ENCODE measurements around the gene TPBG.
A peak's percentile ranks its signal among the peaks of the same experiment; 100 is the strongest.

TPBG gene, protein sequence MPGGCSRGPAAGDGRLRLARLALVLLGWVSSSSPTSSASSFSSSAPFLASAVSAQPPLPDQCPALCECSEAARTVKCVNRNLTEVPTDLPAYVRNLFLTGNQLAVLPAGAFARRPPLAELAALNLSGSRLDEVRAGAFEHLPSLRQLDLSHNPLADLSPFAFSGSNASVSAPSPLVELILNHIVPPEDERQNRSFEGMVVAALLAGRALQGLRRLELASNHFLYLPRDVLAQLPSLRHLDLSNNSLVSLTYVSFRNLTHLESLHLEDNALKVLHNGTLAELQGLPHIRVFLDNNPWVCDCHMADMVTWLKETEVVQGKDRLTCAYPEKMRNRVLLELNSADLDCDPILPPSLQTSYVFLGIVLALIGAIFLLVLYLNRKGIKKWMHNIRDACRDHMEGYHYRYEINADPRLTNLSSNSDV

GRCh38 chr6:82363428-82364086 lies at the start of gene TPBG:
TPBG (plus strand) TSS chr6:82363817; CDS start chr6:82364962, 1,145 bp downstream.
- DNase-seq, result no peak

DNA sequence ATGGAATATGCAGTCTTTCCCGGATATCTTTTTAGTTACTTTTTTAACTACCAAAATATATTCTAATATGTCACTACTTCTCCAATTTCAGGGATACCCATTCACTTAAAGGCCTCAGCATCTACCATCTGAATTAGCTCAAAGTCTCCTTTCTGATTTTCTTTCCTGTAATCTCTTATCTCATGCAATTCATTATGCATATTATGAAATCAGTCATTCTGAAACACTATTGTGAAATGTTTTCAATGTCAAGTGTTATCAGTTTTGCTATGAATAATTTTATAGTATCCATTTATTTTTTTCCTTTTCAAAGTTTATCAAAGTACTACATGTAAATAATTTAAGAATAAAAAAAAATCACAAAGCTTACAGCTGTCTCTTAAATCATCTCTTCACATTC lies 41.2 kb upstream of the TPBG start:
- DNase-seq, result no peak

DNA sequence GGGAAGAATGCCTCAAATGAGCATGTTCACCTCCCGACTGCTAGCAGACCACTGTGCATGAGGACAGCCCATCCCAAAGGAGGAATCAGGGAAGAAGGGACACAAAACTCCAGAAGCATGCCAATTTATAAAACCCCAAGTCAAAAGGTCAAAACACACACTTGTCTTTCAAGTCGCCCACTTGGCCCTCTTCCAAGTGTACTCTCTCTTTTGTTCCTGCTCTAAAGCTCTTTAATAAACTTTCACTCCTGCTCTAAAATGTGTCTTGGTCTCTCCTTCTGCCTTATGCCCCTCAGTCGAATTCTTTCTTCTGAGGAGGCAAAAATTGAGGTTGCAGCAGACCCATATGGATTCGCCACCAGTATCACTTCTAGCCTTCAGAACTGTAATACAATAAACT lies 33.9 kb upstream of the TPBG start:
- no peak for DNase-seq

DNA sequence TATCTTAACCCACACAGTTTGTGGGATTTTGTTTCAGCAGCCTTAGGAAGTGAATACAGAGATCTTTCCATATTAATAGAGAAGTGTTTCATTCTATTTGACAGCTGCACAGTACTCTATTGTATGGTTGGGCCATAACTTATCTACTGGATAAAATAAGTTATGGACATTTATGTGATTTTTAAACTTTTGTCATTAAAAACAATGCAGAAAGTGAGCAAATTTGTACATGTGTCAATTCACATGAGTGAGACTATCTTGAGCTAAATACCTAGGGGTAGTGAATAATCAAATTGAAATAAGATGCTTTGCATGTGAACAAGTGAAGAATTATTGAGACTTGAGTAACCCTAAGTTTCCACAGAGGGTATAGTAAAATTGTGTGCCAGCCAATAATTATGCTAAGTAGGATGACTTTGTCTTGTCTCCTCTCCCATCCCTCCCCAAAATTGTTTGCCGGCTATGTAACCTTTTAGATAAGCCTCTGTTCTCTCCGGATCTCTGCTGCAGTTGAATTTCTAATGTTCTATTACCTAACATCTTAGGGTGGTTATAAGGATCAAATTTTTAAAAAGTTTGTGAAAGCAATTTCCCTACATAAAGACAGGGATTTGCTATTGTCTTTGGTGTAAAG lies 33.3 kb upstream of the TPBG start:
- no peak for DNase-seq

GRCh38 chr6:82331031-82331773 lies 32.4 kb upstream of the TPBG start:
- no peak for DNase-seq

- no peak for DNase-seq
Observed at GRCh38 chr6:82333781-82334180, 29.8 kb upstream of the TPBG start.

DNA sequence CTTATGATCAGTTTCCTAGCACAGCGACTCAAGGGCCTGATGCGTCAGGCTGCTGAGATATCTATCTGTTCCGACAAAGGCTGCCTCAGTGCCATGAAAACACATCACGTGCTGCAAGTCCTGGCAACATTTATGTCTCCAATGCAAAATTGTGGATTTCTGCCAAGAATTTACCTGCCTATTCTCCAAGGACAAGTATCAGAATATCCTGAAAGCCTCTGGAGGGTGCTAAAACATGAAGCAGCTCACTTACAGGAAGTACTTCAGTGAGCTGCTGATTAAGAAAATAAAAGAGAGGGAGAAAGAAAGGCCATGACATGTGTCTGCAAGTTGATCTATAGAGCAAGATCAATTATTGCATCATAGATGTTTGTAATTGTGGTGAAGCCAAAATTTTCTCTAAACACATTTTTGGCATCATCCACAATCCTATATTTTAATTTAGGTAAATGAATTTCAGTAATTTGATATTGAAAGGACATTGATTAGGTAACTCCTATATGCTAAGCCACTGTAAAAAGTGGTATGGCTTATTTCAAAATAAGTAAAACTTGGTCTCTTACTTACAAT lies 25.8 kb upstream of the TPBG start:
- DNase-seq, result peak; percentile 31

DNA sequence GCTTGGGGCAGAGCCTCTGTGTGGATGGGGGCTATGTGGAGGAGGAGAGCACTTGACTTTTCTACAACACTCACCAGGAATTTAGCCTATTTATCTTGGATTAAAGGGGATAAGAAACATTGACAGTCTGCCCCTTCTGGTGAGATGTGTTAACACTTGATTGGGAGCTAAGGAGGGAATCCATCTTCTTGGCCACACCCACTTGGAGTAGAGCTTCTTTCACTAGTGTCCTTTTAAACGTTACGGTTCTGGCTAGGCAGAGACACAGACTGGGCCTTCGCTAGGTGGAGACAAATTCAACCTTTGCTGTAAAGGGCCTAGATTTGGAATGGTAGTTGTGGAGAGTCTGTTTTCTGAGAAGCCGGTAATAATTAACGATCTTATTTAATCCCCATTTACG lies 15.5 kb upstream of the TPBG start:
- peak; percentile 11 for DNase-seq

- no peak for DNase-seq
Observed at GRCh38 chr6:82353848-82354247, 9.8 kb upstream of the TPBG start.

DNA sequence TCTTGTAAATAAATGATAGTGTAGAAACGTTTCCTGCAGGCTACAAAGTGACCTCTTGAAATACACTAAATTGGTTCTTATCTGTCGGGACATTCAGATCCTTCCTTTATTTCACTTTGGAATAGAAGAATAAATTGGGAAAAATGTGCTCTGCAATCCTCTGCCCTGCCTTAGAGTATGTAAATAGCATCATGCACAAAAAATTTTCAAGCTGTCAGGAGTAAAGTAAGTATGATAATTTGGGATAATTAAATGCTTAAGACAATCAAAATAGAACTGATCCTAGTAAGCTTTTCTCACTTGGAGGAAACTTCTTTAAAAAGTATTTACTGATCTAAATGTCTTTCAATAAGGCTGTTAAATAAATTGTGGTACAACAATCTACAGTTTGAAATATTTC lies 3.1 kb upstream of the TPBG start:
- no peak for DNase-seq

DNA sequence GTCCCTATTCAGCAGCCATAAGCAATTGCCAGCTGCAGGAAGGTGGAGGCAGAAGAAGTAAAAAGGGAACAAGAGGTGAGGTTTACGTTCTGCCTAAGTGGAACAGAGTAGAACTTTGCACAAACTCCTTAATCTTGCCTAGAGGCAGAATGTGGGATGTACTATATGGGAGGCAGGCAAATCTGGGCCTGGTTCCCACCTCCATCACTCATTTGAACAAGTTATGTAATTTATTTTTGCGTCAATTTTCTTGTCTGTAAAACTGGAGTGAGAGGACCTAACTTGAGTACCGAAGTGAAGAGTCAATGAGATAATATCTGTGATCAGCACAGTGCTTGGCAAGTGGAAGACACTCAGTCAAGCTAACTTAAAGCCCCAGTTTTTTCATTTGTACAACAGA lies 2.0 kb upstream of the TPBG start:
- DNase-seq, result no peak

DNA sequence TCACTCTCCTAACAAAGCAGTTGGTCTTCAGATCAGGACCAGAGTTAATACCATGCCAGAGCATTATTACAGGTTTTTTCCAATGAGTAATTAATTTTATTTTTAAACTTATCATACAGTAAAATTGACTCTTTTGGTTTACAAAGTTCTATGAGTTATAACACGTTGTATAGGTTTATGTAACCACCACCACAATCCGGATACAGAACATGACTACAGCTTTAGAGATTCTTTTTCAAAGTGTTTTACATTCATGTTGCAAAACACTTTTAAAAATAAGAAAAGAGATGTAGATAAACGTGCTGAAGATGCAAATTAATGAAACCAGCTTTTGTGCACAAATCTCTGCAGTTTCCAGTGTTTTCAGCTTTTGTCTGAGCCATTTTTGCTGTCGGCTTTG lies 1.5 kb upstream of the TPBG start:
- DNase-seq, result no peak

GRCh38 chr6:82362878-82363427 lies 664 bp upstream of the TPBG start:
- DNase-seq, result no peak

- DNase-seq, result no peak
Observed at GRCh38 chr6:82364087-82365015, 734 bp downstream of the TPBG start.

DNA sequence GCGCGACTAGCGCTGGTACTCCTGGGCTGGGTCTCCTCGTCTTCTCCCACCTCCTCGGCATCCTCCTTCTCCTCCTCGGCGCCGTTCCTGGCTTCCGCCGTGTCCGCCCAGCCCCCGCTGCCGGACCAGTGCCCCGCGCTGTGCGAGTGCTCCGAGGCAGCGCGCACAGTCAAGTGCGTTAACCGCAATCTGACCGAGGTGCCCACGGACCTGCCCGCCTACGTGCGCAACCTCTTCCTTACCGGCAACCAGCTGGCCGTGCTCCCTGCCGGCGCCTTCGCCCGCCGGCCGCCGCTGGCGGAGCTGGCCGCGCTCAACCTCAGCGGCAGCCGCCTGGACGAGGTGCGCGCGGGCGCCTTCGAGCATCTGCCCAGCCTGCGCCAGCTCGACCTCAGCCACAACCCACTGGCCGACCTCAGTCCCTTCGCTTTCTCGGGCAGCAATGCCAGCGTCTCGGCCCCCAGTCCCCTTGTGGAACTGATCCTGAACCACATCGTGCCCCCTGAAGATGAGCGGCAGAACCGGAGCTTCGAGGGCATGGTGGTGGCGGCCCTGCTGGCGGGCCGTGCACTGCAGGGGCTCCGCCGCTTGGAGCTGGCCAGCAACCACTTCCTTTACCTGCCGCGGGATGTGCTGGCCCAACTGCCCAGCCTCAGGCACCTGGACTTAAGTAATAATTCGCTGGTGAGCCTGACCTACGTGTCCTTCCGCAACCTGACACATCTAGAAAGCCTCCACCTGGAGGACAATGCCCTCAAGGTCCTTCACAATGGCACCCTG lies 1.6 kb downstream of the TPBG start:
- DNase-seq, result no peak

DNA sequence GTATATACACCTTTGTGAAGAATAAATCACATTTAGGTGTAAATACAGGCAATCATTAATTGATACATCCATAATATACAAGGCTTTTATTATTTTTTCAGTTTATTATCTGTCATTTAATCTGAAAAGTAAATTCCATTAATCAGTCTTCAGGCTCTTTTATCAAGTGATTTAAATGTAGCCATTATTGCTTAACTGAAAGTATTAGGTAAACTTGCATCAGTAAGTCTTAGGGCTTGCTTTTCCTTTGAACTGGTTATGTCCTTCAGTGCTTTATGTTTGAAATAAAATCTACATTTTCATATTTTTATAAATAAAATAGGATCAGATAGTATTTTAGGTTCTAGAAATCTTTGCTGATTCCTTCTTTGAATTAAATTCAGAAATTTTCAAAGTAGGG lies 4.1 kb downstream of the TPBG start:
- DNase-seq, result no peak

DNA sequence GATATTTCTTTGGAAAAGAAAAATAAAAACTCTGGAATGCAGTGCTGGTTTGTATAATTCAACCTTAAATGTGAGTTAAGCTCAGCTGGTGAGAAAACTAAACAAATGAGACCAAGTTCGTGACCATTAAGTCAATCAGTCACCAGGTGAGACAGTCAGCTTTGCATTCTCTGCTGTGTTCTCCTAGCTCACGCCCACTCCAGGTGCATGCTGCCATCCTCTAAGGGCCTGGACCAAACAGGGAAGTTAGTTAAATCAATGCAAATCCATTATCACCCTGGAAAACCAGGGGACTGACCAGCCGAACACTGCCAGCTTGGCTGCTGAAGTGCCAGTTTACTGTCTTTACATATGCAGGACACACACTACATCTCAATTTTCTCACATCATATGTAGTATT lies 7.2 kb downstream of the TPBG start:
- no peak for DNase-seq

- DNase-seq, result no peak
Observed at GRCh38 chr6:82371799-82372546, 8.4 kb downstream of the TPBG start.

DNA sequence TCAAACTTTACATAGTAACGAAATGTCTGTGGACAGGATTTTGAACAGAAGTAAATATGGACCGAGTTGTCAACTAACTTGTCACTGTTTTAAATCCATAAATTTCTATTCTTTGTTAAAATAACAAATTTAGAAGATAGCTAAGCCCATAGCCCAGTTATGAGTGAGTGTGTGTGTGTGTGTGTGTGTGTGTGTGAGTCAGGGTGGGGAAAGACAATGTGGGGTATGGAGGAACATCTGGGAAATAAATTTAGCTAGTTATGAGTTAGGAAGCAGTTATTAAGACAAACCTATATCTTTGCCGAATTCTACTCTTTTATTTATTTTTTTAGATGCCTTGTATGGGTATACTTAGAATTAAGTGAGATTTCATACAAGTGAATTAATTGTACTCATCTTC lies 9.0 kb downstream of the TPBG start:
- no peak for DNase-seq

GRCh38 chr6:82374516-82374915 lies 10.9 kb downstream of the TPBG start:
- no peak for DNase-seq
